Urinary bladder (tissue), 4 donors: ENCODE data around the gene DPP7. TPM values are rescaled to one million over a fixed set of nuclear protein-coding genes. Genes with fewer than 3 reads are reported as not detected.
"Not testable (repeated sequence)": the region's sequence is repeated elsewhere in the genome, so short reads cannot be mapped to it uniquely, and the experiment has no call there.

Source experiments
- DNase-seq: peaks from one replicate; pipeline ENCODE4 v3.0.0-alpha.2; 2015; ENCODE audit errors: extremely low spot score
- H3K27ac ChIP-seq: one replicate; pipeline ENCODE4 v1.5.1; 2013; ENCODE audit warnings: low read depth, mild to moderate bottlenecking, moderate library complexity
- H3K36me3 ChIP-seq: one replicate; pipeline ENCODE4 v1.6.1; 2013; ENCODE audit warnings: mild to moderate bottlenecking, moderate library complexity; ENCODE audit not compliant: insufficient read depth
- H3K4me1 ChIP-seq: one replicate; pipeline ENCODE4 v1.6.1; 2013; ENCODE audit warnings: mild to moderate bottlenecking, moderate library complexity; ENCODE audit not compliant: insufficient read depth
- H3K4me3 ChIP-seq: one replicate; pipeline ENCODE4 v1.5.1; 2013; ENCODE audit warnings: low read depth, low read length
- WGBS: extraction: QIAGEN DNeasy Blood & Tissue Kit; methylation state at CpG from one replicate; pipeline ENCODE4 v1.1.7; 2013; 5-methylcytosine and 5-hydroxymethylcytosine counted together
- polyA plus RNA-seq: library from polyadenylated mRNA; stranded (reverse); fragments of 200-250 nt; gene quantifications from one replicate; pipeline ENCODE4 v1.2.3, GENCODE V29; 2013
- total RNA-seq: library from RNA; depleted of rRNA; stranded (reverse); fragments of >200 nt; gene quantifications from one replicate; pipeline ENCODE4 v1.2.3, GENCODE V29; 2014
- donor health status: healthy with polysubstance abuse.
- donor health status: healthy.

The DPP7 gene
- total and polyA plus RNA-seq, 2 donors, result 18.5 to 162 TPM

DNA sequence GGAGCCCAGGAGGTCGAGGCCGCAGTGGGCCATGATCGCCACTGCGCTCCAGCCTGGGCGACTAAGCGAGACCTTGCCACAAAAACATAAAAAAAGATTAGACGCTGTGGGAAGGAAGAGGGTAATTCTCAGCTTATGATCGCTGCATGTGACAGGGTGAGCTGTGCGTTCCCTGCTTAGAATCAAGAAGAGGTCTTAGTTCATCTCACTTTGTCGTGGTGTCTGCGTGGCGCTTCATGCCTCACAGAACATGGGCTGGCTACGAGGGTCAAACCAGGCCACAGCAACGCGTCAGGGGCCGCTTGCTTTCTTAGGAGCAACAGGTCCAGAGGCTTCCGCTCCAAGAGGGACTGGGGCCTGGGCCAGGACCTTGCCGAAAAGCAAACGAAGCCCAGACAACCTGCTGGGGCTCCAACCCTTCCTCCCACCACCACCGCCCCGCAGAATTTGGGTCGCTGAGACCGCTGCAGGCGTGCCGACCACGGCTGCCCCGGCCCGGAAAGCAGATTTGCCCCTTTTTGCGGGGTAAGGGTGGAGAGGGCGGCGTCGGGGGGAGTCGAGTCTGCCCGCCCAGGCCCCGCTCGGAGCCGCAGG, 14.4 kb upstream of the DPP7 start:
- 24% methylated on average over 37 of the region's 37 CpGs for WGBS
- no peak for DNase-seq
- no peaks in the 10 kb centered on the region for H3K4me1 ChIP-seq
- H3K4me3 ChIP-seq, result peak overlapping the region; percentile 67
- no peak overlapping the region for H3K27ac ChIP-seq
- no peaks in the 10 kb centered on the region for H3K36me3 ChIP-seq

DNA sequence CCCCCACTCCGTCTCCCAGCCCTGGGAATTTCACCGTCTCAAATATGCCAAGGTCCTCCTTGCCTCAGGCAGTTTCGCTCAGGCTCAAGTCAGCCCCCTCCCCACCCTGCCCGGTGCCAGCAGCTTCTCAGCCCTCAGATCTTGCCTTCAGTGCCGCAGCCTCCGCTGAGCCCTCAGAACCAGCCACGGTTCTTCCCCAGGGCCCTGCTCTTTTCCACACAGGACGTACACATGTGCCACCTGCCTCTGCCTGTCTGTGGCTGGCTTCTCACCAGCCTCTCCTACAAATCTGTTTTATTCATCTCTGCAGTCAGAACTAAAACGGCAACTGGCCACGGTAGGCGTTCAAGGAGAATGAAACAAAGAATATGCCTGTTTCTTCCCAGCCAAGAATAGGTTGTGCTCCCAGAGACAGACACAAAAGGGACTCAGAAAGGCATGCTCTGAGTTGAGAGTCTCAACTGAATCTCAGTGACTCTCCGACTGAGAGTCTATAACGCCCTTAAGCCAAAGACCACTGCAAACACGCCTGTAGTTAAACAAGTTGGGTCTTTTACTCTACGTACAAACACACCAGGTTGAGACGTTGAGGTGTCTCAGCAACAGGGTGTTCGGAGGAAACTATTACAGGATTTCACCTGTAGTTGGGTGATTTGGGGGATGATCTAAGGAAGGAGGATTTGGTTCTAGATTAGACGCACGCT, 13.8 kb upstream of the DPP7 start:
- WGBS, result 72% methylated on average over 19 of the region's 19 CpGs
- H3K27ac ChIP-seq, result no peak overlapping the region

DNA sequence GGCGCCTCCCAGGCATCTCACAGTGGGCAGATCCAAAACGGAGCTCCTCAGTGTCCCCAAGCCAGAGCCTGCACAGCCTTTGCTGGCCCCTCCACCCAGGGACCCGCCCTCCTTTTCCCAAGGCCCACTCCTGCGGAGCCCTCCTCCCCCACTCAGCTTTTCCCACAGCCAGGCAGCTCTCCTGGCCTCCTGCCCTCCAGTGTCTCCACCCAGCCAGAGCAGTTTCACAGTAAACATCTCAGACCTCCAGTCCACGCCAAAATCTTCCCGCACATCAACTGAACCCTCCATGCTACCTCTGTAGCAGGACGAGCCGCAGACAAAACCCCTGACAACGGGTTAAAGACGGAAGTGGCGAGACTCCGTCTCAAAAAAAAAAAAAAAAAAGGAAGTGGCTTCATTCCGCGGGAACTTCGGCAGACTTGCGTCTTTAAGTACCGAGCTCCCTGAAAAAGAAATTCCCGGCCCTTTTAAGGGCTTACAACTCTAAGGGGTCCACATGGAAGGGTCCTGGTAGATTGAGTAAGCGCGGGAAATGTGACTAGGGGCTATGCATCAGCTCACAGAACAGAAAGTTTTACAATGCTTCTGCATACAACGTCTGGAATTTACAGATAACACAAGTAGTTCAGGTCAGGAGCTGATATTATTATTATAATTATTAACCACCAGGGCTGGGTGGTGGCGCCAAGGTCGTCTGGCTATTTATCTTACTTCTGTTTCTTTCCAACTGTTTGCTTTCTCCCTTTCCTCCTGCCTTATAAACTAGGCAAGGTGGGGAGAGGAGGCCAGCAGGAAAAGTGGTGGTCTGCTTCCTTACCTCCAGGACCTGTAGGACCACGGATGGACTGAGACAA, 13.0 kb upstream of the DPP7 start:
- 34% methylated on average over 24 of the region's 24 CpGs for WGBS
- Histone ChIP-seq H3K27ac (no peak overlapping the region), H3K4me1 (no peaks in the 10 kb centered on the region), H3K4me3 (no peak overlapping the region), H3K36me3 (no peaks in the 10 kb centered on the region)
- no peak for DNase-seq

More for the DNA sequence above, 13.8 kb upstream of the DPP7 start:
- DNase-seq, result no peak
- Histone ChIP-seq H3K4me1 (no peaks in the 10 kb centered on the region), H3K36me3 (no peaks in the 10 kb centered on the region), H3K4me3 (no peak overlapping the region)

DNA sequence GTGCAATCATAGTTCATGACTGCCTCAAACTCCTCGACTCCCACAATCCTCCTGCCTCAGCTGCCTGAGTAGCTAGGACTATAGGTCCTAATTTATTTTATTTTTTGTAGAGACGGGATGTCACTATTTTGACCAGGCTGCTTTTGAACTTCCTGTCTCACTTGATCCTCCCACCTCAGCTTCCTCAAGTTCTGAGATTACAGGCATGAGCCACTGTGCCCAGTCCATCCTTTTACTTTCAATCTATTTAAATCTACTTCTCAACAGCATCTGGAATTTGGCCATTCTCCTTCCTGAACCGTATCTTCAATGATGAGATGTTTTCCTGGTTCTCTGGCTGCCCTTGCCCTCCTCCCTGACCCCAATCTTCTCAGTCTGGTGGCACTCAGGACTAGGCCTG, 12.3 kb upstream of the DPP7 start:
- H3K27ac ChIP-seq, result no peak overlapping the region
- no peak for DNase-seq
- no peak overlapping the region for H3K4me3 ChIP-seq
- 51% methylated on average over 3 of the region's 3 CpGs for WGBS
- H3K36me3 ChIP-seq, result no peaks in the 10 kb centered on the region
- no peaks in the 10 kb centered on the region for H3K4me1 ChIP-seq

DNA sequence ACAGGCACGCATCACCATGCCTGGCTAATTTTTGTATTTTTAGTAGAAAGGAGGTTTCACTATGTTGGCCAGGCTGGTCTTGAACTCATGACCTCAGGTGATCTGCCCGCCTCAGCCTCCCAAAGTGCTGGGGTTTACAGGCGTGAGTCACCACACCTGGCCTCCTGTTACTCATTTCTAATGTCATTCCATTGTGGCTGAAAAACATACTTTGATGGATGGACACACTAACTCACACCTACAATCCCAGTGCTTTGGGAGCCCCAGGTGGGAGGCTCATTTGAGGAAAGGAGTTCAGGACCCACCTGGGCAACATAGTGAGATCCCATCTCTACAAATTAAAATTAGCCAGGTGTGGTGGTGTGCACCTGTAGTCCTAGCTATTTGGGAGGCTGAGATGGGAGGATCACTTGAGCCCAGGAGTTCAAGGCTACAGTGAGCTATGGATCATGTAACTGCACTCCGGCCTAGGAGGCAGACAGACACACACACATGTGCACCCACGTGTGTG, 9.5 kb upstream of the DPP7 start:
- not testable (repeated sequence) for H3K4me3 ChIP-seq, H3K27ac ChIP-seq, H3K36me3 ChIP-seq, DNase-seq, H3K4me1 ChIP-seq
- 95% methylated on average over 5 of the region's 5 CpGs for WGBS

DNA sequence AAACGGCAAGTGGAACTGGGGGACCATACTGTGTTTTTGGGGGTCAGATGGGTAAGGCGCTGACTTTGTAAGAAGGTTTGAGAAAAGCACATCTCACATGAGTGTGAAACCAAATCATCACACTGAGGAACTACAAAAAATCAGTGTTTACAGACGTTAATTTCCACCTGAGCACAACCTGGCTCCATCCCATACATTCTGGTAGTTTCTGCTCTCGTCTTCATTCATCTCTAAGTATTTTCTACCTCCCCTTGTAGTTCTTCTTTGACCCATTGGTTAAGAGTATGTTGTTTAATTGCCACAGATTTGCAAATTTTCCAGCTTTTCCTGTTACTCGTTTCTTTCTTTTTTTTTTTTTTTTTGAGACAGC, 8.9 kb upstream of the DPP7 start:
- H3K36me3 ChIP-seq, result no peaks in the 10 kb centered on the region
- no peak overlapping the region for H3K27ac ChIP-seq
- 81% methylated on average over 5 of the region's 5 CpGs for WGBS
- no peak overlapping the region for H3K4me3 ChIP-seq
- no peak for DNase-seq
- H3K4me1 ChIP-seq, result no peaks in the 10 kb centered on the region

DNA sequence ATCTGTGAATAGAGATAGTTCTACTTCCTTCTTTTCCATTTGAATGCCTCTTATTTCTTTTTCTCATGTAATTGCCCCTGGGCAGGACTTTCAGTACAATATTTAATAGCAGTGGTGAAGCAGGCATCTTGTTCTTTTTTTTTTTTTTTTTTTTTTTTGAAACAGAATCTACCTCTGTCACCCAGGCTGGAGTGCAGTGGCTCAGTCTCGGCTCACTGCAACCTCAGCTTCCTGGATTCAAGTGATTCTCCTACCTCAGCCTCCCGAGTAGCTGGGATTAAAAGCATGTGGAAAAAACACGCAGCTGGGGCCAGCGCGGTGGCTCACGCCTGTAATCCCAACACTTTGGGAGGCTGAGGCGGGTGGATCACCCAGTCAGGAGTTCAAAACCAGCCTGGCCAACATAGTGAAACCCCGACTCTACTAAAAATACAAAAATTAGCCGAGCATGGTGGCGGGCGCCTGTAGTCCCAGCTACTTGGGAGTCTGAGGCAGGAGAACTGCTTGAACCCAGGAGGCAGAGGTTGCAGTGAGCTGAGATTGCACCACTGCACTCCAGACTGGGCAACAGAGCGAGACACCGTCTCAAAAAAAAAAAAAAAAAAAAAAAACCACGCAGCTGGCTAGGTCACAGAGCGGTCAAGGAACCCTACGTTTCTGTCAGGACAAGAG, 8.4 kb upstream of the DPP7 start:
- not testable (repeated sequence) for H3K4me3 ChIP-seq, DNase-seq, H3K27ac ChIP-seq, H3K4me1 ChIP-seq, H3K36me3 ChIP-seq
- 90% methylated on average over 16 of the region's 16 CpGs for WGBS

DNA sequence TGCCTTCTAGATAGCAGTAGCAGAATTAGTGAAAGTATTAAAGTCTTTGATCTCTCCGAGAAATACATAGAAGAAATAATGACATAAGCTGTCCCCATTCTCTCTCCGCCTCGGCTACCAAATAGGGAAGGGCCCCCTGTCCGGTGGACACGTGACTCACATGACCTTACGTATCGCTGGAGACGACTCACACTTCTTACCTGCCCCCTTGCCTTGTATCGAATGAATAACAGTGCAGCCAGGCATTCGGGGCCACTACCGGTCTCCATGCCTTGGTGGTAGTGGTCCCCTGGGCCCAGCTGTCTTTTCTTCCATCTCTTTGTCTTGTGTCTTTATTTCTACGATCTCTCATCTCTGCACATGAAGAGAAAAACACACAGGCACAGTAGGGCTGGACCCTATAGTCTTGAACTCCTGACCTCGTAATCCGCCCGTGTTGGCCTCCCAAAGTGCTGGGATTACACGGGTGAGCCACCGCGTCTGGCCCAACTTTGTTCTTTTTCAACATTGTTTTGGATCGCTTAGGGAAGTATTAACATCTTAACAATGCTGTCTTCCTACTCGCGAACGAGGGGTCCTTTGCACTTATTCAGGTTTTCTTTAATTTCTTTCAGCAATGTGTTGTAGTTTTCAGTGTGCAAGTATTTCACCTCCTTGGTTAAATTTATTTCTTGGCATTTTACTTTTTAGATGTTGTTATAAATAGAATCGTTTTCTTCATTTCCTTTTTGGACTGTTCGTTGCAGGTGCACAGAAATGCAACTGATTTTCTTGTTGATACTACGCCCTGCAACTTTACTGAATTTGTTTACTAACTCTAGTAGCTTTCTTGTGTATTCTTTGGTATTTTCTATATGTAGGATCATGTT, 7.6 kb upstream of the DPP7 start:
- H3K4me1 ChIP-seq, H3K27ac ChIP-seq, DNase-seq, H3K36me3 ChIP-seq, H3K4me3 ChIP-seq: not testable (repeated sequence)
- WGBS, result 72% methylated on average over 25 of the region's 25 CpGs

DNA sequence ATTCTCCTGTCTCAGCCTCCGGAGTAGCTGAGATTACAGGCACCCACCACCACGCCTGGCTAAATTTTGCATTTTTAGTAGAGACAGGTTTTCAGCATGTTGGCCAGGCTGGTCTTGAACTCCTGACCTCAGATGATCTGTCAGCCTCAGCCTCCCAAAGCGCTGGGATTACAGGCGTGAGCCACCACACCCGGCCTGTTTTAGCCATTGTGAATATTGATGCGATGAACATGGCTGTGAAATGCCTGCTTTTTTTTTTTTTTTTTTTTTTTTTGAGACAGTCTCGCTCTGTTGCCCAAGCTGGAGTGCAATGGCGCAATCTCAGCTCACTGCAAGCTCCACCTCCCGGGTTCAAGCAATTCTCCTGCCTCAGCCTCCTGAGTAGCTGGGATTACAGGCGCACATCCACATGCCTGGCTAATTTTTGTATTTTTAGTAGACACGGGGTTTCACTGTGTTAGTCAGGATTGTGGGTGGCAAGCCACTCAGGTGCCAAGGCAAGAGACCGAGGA, 3.6 kb upstream of the DPP7 start:
- H3K4me3 ChIP-seq, DNase-seq, H3K4me1 ChIP-seq, H3K36me3 ChIP-seq, H3K27ac ChIP-seq: not testable (repeated sequence)
- WGBS, result 85% methylated on average over 12 of the region's 12 CpGs

DNA sequence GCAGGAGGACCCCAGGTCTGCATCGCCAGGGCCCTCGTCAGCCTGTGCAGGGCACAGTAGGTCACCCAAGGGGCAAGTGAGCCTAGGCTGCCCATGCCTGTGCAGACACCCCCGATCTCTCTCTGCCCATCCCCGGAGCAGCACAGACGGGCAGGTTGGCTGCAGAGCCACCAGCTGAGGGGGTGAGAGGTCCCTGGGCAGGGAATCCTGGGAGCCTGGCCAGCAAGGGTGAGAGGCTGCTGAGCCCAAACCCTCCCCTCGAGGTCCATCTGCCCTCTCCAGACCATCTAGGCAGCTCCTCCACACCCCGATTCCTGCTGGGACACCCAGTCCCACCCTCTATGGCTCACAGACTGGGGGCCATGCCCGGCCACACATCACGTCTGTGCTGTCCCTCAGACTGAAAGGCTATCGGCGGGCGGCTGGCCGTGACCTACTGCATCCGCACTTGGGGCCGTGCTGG, 2.8 kb upstream of the DPP7 start:
- no peaks in the 10 kb centered on the region for H3K36me3 ChIP-seq
- DNase-seq, result no peak
- WGBS, result 77% methylated on average over 15 of the region's 15 CpGs
- H3K27ac ChIP-seq, result no peak overlapping the region
- H3K4me3 ChIP-seq, result no peak overlapping the region
- H3K4me1 ChIP-seq, result no peaks in the 10 kb centered on the region

DNA sequence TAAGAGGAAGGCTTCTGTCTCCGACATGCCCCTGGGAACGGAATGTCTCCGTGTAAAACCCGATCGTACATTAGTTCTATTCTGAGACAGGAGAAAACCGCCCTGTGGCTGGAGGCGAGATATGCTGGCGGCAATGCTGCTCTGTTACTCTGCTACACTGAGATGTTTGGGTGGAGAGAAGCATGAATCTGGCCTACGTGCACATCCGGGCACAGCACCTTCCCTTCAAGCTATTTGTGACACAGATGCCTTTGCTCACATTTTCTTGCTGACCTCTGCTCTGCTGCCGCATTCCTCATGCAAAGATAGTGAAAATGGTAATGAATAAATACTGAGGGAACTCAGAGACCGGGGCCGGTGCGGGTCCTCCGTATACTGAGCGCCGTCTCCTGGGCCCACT, 2.2 kb upstream of the DPP7 start:
- no peak overlapping the region for H3K27ac ChIP-seq
- DNase-seq, result no peak
- WGBS, result 41% methylated on average over 17 of the region's 17 CpGs
- H3K36me3 ChIP-seq, result no peaks in the 10 kb centered on the region
- no peak overlapping the region for H3K4me3 ChIP-seq
- no peaks in the 10 kb centered on the region for H3K4me1 ChIP-seq

DNA sequence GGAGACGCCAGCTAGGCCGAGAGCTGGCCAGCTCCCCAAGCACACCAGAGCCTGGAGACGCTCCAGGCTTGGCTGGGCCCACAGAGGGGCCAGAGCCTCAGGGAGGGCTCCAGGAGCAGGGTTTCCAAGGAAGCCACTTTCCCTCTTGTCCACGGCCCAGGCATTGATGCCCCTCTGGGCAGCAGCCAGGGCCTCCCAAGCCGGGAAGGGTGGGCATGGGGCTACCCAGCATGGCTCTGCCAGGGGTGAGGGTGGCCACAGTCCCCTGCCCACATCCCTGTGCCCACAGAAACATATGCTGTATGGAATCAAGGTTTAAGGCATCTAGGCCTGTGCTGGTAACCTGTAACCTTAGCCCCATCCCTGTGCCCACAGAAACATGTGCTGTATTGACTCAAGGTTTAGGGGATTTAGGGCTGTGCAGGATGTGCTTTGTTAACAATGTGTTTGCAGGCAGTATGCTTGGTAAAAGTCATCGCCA, 1.5 kb upstream of the DPP7 start:
- no peak for DNase-seq
- Histone ChIP-seq H3K27ac (no peak overlapping the region), H3K4me3 (no peak overlapping the region), H3K4me1 (no peaks in the 10 kb centered on the region), H3K36me3 (no peaks in the 10 kb centered on the region)
- WGBS, result 61% methylated on average over 6 of the region's 6 CpGs
